SU-DHL-6 (cell line): Measurements from ENCODE around the gene ADRA2A.

ENCODE experiments used
- CTCF ChIP-seq: fragments of 200-600 bp; sonication (generic); IDR thresholded peaks from one replicate; pipeline ENCODE4 v1.5.1; 2017; ENCODE audit warnings: antibody characterized with exemption, mild to moderate bottlenecking, low read length, moderate library complexity; ENCODE audit not compliant: insufficient read depth, poor library complexity, severe bottlenecking
- EZH2phosphoT487 ChIP-seq: fragments of 200-600 bp; sonication (generic), shearing (Covaris generic); conservative IDR thresholded peaks from 2 replicates; pipeline ENCODE4 v1.6.1; 2018; ENCODE audit warnings: mild to moderate bottlenecking, antibody characterized with exemption, low read length, moderate library complexity, mixed read lengths

GRCh38 chr10:111102359-111102837 lies 25.6 kb downstream of the ADRA2A start:
- TF ChIP-seq CTCF, result no peak
- TF ChIP-seq EZH2phosphoT487, result no peak
